T47D (cell line): Measurements from ENCODE around the gene CPEB1.
"Not testable (repeated sequence)": the region's sequence is repeated elsewhere in the genome, so short reads cannot be mapped to it uniquely, and the experiment has no call there.

Experiments used
- DNase-seq, 2 experiments: peaks; one replicate each; pipeline versions ENCODE4 v3.0.0 to v3.0.0-alpha.2; 2011 to 2012; ENCODE audit warnings: low read depth in 1 of 2, low spot score in 1 of 2
- JUND ChIP-seq: IDR thresholded peaks from 2 replicates; pipeline ENCODE4 v1.6.1; 2012; ENCODE audit warnings: low read depth
- in situ Hi-C: cut with HindIII; loops from 2 replicates; pipeline ENCODE4 v1.10.0; 2016; ENCODE audit warnings: low sequenced_read_pairs, low pct_unique_long_range_greater_than_20kb

Gene CPEB1

GRCh38 chr15:82663186-82663600 is 16.0 kb upstream of the CPEB1 start:
- in situ Hi-C loops, result no loop called here
- DNase-seq, result peak; percentile 69 to 83
- TF ChIP-seq JUND, result no peak

GRCh38 chr15:82662641-82663040 is 15.5 kb upstream of the CPEB1 start:
- no peak for TF ChIP-seq JUND
- in situ Hi-C loops, result no loop called here
- no peak for DNase-seq

- DNase-seq, result no peak
- in situ Hi-C loops, result no loop called here
- no peak for TF ChIP-seq JUND
These were observed 13.2 kb upstream of the CPEB1 start for GRCh38 chr15:82660378-82660777.

- no peak for TF ChIP-seq JUND
- in situ Hi-C loops, result no loop called here
- DNase-seq, result no peak
These were observed 9.6 kb upstream of the CPEB1 start for GRCh38 chr15:82656641-82657266.

- in situ Hi-C loops, result no loop called here
- TF ChIP-seq JUND, result no peak
- no peak for DNase-seq
These were observed 8.4 kb upstream of the CPEB1 start for GRCh38 chr15:82655606-82656005.

GRCh38 chr15:82653483-82654168 is 6.5 kb upstream of the CPEB1 start:
- DNase-seq, result no peak
- in situ Hi-C loops, result no loop called here
- no peak for TF ChIP-seq JUND

GRCh38 chr15:82651708-82652107 is 4.5 kb upstream of the CPEB1 start:
- no peak for DNase-seq
- in situ Hi-C loops, result no loop called here
- no peak for TF ChIP-seq JUND

- no peak for TF ChIP-seq JUND
- in situ Hi-C loops, result no loop called here
- no peak for DNase-seq
These were observed 3.0 kb upstream of the CPEB1 start for GRCh38 chr15:82650046-82650670.

- in situ Hi-C loops, result no loop called here
- no peak for DNase-seq
- TF ChIP-seq JUND, result no peak
These were observed 2.2 kb upstream of the CPEB1 start for GRCh38 chr15:82649226-82649999.

GRCh38 chr15:82648257-82649103 is 1.3 kb upstream of the CPEB1 start:
- no peak for DNase-seq
- no peak for TF ChIP-seq JUND

GRCh38 chr15:82647835-82648256 is 683 bp upstream of the CPEB1 start:
- TF ChIP-seq JUND, result no peak
- no peak for DNase-seq

More at GRCh38 chr15:82648257-82649103, 1.3 kb upstream of the CPEB1 start:
- in situ Hi-C loops, result no loop called here

GRCh38 chr15:82646250-82647044 is 716 bp downstream of the CPEB1 start:
- in situ Hi-C loops, result no loop called here
- TF ChIP-seq JUND, result no peak
- DNase-seq, result no peak

More at GRCh38 chr15:82647835-82648256, 683 bp upstream of the CPEB1 start:
- in situ Hi-C loops, result no loop called here

GRCh38 chr15:82644967-82645852 is 2.0 kb downstream of the CPEB1 start:
- in situ Hi-C loops, DNase-seq: not testable (repeated sequence)
